HepG2 (cell line): ENCODE measurements around the gene CSNK1D. TPM values are rescaled to one million over a fixed set of nuclear protein-coding genes. Genes with fewer than 3 reads are reported as not detected.
A peak's percentile ranks its signal among the peaks of the same experiment; 100 is the strongest.

Source experiments
- DMAP1 ChIP-seq: IDR thresholded peaks from 2 replicates; pipeline ENCODE4 v1.6.1; 2016
- EP300 ChIP-seq, 3 experiments: sonication (generic) in 1 of 3; formaldehyde crosslinking in 1 of 3; IDR thresholded peaks; 2 replicates each; pipeline versions ENCODE4 v1.5.1 to v1.6.1; 2011 to 2020; ENCODE audit warnings: low read depth in 2 of 3, low read length in 2 of 3, borderline replicate concordance in 1 of 3, improper control_type of control experiment in 1 of 3, mild to moderate bottlenecking in 1 of 3, missing genetic modification reagents in 1 of 3, moderate library complexity in 1 of 3
- FOXK2 ChIP-seq: fragments of 450-650 bp; IDR thresholded peaks from 2 replicates; pipeline ENCODE4 v1.6.1; 2016
- GPN1 ChIP-seq: sonication (generic); formaldehyde crosslinking; IDR thresholded peaks from 2 replicates; pipeline ENCODE4 v1.5.1; 2020; ENCODE audit warnings: missing genetic modification reagents, borderline replicate concordance
- HOXA5 ChIP-seq: sonication (generic); formaldehyde crosslinking; IDR thresholded peaks from 2 replicates; pipeline ENCODE4 v1.4.0; 2020; ENCODE audit warnings: missing genetic modification reagents
- JUN ChIP-seq: sonication (generic); formaldehyde crosslinking; IDR thresholded peaks from 2 replicates; pipeline ENCODE4 v1.4.0; 2020; ENCODE audit warnings: mild to moderate bottlenecking, missing genetic modification reagents
- KLF6 ChIP-seq: IDR thresholded peaks from 2 replicates; pipeline ENCODE4 v1.8.0; 2016; ENCODE audit warnings: missing biosample characterization, missing genetic modification reagents
- POLR2G ChIP-seq: fragments of 200-400 bp; formaldehyde crosslinking; IDR thresholded peaks from 2 replicates; pipeline ENCODE4 v1.6.1; 2018; ENCODE audit warnings: mild to moderate bottlenecking, low read depth, low read length, moderate library complexity
- REPIN1 ChIP-seq: sonication (generic); formaldehyde crosslinking; IDR thresholded peaks from 2 replicates; pipeline ENCODE4 v1.8.0; 2022; ENCODE audit warnings: missing genetic modification reagents, low read depth, mild to moderate bottlenecking, borderline replicate concordance
- ZNF337 ChIP-seq: sonication (generic); formaldehyde crosslinking; IDR thresholded peaks from 2 replicates; pipeline ENCODE4 v1.5.1; 2020; ENCODE audit warnings: missing genetic modification reagents, low read depth, mild to moderate bottlenecking, borderline replicate concordance
- ZNF720 ChIP-seq: sonication (generic); formaldehyde crosslinking; IDR thresholded peaks from 2 replicates; pipeline ENCODE4 v1.4.0; 2020; ENCODE audit warnings: missing genetic modification reagents
- polyA plus RNA-seq, 8 experiments: library from polyadenylated mRNA; depleted of rRNA in 3 of 8; stranded (reverse) in 7 of 8; unstranded in 1 of 8; fragments of >200 nt; fragmentation: Illumina TruSeq in 4 of 8; extraction: Trizol in 4 of 8; gene quantifications; 2 replicates each; pipeline versions ENCODE4 v1.2.1 to v1.2.3, GENCODE V29; 2011 to 2016; ENCODE audit warnings: low read depth in 4 of 8, missing spikeins in 1 of 8, mixed read lengths in 1 of 8; ENCODE audit not compliant: insufficient read depth in 1 of 8
- total RNA-seq, 5 experiments: library from RNA; depleted of rRNA; stranded (reverse); fragments of >200 nt; fragmentation: Illumina TruSeq; extraction: Trizol; gene quantifications; 2 replicates each; pipeline ENCODE4 v1.2.3, GENCODE V29; 2016; ENCODE audit warnings: low read depth in 1 of 5
- TF ChIP-seq, protein P1 (sequence below): IDR thresholded peaks from 2 replicates; pipeline ENCODE4 v1.6.1; 2016; ENCODE audit warnings: missing biosample characterization, missing genetic modification reagents, low read depth
- TF ChIP-seq, protein P2 (sequence below): sonication (generic); formaldehyde crosslinking; IDR thresholded peaks from 2 replicates; pipeline ENCODE4 v1.5.0; 2020; ENCODE audit warnings: mild to moderate bottlenecking, missing genetic modification reagents
- TF ChIP-seq, protein P3 (sequence below): fragments of 450-650 bp; IDR thresholded peaks from 2 replicates; pipeline ENCODE4 v1.6.1; 2017
- TF ChIP-seq, protein P4 (sequence below): sonication (generic); formaldehyde crosslinking; IDR thresholded peaks from 2 replicates; pipeline ENCODE4 v1.5.0; 2020; ENCODE audit warnings: mild to moderate bottlenecking, low read depth, missing genetic modification reagents, borderline replicate concordance
- TF ChIP-seq, protein P5 (sequence below): sonication (generic); formaldehyde crosslinking; IDR thresholded peaks from 2 replicates; pipeline ENCODE4 v1.4.0; 2020; ENCODE audit warnings: mild to moderate bottlenecking, missing genetic modification reagents
- TF ChIP-seq, protein P6 (sequence below): sonication (generic); formaldehyde crosslinking; IDR thresholded peaks from 2 replicates; pipeline ENCODE4 v1.4.0; 2020; ENCODE audit warnings: mild to moderate bottlenecking, missing genetic modification reagents

Gene CSNK1D
- total and polyA plus RNA-seq, 2 of the 13 experiments (the other 11 are each of a cell fraction or from before 2014, with no cell fraction given), result 31.5 to 128 TPM

DNA sequence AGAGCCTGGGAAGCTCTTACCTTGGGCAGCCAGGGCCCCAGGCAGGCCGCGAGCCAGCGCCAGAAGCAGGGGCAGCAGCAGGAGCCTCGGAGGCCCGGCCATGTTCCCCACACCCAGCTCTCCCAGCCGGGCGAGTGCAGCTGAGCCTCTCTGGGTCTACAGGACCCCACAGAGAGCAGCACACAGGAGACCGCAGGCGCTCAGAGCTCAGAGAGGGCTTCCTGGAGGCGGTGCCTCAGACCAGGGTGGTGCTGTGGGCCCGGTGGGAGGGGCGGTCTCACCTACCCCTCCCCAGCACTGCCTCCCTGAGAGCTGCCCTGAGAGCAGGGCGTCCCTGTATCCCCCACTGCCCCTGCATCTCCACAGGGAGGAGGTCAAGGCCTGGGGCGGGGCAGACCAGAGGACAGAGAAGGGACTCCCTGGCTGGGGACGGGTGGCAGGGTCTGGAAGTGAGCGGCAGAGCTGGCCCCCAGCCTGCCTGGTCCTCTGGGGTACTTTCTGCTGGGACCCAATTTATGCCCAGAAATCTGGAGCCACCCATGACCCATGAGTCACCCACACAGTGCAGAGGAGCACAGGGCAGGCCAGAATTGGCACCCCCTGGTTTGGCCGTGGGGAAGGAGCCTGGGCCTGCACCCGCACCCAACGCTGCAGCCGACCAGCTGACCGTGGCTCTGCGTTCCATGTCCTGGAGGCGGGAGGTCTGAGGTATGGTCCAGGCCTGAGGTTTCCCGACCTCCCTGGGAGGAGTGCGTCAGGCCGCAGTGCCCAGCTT, 44.1 kb upstream of the CSNK1D start, which contains the start of gene CD7 (continued):
- TF ChIP-seq, protein P1, sequence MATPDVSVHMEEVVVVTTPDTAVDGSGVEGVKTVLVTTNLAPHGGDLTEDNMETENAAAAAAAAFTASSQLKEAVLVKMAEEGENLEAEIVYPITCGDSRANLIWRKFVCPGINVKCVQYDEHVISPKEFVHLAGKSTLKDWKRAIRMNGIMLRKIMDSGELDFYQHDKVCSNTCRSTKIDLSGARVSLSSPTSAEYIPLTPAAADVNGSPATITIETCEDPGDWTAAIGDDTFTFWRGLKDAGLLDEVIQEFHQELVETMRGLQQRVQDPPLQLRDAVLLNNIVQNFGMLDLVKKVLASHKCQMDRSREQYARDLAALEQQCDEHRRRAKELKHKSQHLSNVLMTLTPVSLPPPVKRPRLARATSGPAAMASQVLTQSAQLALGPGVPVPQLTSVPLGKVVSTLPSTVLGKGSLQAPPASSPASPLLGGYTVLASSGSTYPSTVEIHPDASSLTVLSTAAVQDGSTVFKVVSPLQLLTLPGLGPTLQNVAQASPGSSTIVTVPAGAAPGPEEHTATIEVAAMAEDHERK (CRISPR knock-in tag), result no peak
- TF ChIP-seq GPN1 (CRISPR knock-in tag) (no peak), HOXA5 (CRISPR knock-in tag) (no peak), ZNF720 (CRISPR knock-in tag) (no peak), EP300 (IDR thresholded peaks at IDR 0.05; ENCODE audit: low read depth in 2 of 2, low read length in 2 of 2) (no peak), EP300 (CRISPR knock-in tag; IDR thresholded peaks at IDR 0.05; ENCODE audit: borderline replicate concordance) (no peak; the same call in 1 of the 2 replicates), FOXK2 (no peak), REPIN1 (CRISPR knock-in tag) (no peak; the same call in 1 of the 2 replicates), ZNF337 (CRISPR knock-in tag) (no peak), KLF6 (no peak), DMAP1 (CRISPR knock-in tag) (peak; percentile 46; the same call in 1 of the 2 replicates), JUN (CRISPR knock-in tag) (0 out of 2 replicates have a peak, but pooled peaks have one; percentile 35), POLR2G (peak; percentile 65; the same call in 1 of the 2 replicates)
- TF ChIP-seq, protein P2, sequence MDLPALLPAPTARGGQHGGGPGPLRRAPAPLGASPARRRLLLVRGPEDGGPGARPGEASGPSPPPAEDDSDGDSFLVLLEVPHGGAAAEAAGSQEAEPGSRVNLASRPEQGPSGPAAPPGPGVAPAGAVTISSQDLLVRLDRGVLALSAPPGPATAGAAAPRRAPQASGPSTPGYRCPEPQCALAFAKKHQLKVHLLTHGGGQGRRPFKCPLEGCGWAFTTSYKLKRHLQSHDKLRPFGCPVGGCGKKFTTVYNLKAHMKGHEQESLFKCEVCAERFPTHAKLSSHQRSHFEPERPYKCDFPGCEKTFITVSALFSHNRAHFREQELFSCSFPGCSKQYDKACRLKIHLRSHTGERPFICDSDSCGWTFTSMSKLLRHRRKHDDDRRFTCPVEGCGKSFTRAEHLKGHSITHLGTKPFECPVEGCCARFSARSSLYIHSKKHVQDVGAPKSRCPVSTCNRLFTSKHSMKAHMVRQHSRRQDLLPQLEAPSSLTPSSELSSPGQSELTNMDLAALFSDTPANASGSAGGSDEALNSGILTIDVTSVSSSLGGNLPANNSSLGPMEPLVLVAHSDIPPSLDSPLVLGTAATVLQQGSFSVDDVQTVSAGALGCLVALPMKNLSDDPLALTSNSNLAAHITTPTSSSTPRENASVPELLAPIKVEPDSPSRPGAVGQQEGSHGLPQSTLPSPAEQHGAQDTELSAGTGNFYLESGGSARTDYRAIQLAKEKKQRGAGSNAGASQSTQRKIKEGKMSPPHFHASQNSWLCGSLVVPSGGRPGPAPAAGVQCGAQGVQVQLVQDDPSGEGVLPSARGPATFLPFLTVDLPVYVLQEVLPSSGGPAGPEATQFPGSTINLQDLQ (CRISPR knock-in tag), result no peak
- TF ChIP-seq, protein P3, sequence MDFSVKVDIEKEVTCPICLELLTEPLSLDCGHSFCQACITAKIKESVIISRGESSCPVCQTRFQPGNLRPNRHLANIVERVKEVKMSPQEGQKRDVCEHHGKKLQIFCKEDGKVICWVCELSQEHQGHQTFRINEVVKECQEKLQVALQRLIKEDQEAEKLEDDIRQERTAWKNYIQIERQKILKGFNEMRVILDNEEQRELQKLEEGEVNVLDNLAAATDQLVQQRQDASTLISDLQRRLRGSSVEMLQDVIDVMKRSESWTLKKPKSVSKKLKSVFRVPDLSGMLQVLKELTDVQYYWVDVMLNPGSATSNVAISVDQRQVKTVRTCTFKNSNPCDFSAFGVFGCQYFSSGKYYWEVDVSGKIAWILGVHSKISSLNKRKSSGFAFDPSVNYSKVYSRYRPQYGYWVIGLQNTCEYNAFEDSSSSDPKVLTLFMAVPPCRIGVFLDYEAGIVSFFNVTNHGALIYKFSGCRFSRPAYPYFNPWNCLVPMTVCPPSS, result no peak
- TF ChIP-seq, protein P4, sequence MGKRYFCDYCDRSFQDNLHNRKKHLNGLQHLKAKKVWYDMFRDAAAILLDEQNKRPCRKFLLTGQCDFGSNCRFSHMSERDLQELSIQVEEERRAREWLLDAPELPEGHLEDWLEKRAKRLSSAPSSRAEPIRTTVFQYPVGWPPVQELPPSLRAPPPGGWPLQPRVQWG, result no peak
- TF ChIP-seq, protein P5, sequence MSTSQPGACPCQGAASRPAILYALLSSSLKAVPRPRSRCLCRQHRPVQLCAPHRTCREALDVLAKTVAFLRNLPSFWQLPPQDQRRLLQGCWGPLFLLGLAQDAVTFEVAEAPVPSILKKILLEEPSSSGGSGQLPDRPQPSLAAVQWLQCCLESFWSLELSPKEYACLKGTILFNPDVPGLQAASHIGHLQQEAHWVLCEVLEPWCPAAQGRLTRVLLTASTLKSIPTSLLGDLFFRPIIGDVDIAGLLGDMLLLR (CRISPR knock-in tag), result peak; percentile 74; the same call in 1 of the 2 replicates
- TF ChIP-seq, protein P6, sequence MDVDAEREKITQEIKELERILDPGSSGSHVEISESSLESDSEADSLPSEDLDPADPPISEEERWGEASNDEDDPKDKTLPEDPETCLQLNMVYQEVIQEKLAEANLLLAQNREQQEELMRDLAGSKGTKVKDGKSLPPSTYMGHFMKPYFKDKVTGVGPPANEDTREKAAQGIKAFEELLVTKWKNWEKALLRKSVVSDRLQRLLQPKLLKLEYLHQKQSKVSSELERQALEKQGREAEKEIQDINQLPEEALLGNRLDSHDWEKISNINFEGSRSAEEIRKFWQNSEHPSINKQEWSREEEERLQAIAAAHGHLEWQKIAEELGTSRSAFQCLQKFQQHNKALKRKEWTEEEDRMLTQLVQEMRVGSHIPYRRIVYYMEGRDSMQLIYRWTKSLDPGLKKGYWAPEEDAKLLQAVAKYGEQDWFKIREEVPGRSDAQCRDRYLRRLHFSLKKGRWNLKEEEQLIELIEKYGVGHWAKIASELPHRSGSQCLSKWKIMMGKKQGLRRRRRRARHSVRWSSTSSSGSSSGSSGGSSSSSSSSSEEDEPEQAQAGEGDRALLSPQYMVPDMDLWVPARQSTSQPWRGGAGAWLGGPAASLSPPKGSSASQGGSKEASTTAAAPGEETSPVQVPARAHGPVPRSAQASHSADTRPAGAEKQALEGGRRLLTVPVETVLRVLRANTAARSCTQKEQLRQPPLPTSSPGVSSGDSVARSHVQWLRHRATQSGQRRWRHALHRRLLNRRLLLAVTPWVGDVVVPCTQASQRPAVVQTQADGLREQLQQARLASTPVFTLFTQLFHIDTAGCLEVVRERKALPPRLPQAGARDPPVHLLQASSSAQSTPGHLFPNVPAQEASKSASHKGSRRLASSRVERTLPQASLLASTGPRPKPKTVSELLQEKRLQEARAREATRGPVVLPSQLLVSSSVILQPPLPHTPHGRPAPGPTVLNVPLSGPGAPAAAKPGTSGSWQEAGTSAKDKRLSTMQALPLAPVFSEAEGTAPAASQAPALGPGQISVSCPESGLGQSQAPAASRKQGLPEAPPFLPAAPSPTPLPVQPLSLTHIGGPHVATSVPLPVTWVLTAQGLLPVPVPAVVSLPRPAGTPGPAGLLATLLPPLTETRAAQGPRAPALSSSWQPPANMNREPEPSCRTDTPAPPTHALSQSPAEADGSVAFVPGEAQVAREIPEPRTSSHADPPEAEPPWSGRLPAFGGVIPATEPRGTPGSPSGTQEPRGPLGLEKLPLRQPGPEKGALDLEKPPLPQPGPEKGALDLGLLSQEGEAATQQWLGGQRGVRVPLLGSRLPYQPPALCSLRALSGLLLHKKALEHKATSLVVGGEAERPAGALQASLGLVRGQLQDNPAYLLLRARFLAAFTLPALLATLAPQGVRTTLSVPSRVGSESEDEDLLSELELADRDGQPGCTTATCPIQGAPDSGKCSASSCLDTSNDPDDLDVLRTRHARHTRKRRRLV (CRISPR knock-in tag), result peak; percentile 90
